Measurements from ENCODE around the gene IGBP1. TPM values are rescaled to one million over a fixed set of nuclear protein-coding genes. Genes with fewer than 3 reads are reported as not detected.

The IGBP1 gene
- total RNA-seq, 3 donors from 2014 or later, result 51.8 to 78.4 (median 69.7) TPM

GRCh38 chrX:70138622-70139021, 5.4 kb downstream of the IGBP1 start:
- no peak for TF ChIP-seq CTCF (IDR thresholded peaks at IDR 0.05)
- intact Hi-C loops (cut with DNase I, micrococcal nuclease), result no loop called here
- ATAC-seq (no peak), DNase-seq (no peak)
- Histone ChIP-seq H3K4me3 (no peak overlapping the region), H3K4me1 (ENCODE audit: low read depth) (peaks cover 5% of the 10 kb centered on the region), H3K36me3 (ENCODE audit: low read depth) (no peaks in the 10 kb centered on the region), H3K9me3 (no peaks in the 10 kb centered on the region)

GRCh38 chrX:70139736-70140135, 6.5 kb downstream of the IGBP1 start:
- Histone ChIP-seq H3K9me3 (no peaks in the 10 kb centered on the region), H3K4me3 (no peak overlapping the region), H3K36me3 (ENCODE audit: low read depth) (no peaks in the 10 kb centered on the region), H3K4me1 (ENCODE audit: low read depth) (peaks cover 2% of the 10 kb centered on the region)
- intact Hi-C loops (cut with DNase I, micrococcal nuclease), result no loop called here
- DNase-seq, result no peak
- TF ChIP-seq CTCF (IDR thresholded peaks at IDR 0.05), result no peak
- no peak for ATAC-seq

DNA sequence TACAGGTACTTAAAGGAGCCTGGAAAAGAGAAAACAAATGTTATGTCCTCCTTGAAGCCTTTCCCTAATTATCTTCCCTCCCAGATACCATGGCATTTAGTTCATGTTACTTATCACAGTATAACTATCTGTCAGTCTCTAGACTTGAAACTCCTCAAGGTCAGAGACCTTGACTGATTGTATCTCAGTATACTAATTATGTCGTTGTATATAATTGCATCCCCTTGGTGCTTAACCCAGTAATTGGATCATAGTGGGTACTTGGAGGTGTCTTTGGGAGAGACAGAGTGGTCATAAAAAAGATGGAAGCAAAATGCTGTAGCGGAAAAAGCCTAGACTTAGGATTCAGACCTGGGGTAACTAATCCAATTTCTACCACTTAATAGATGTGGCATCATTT, 8.1 kb downstream of the IGBP1 start:
- ATAC-seq (no peak), DNase-seq (no peak)

DNA sequence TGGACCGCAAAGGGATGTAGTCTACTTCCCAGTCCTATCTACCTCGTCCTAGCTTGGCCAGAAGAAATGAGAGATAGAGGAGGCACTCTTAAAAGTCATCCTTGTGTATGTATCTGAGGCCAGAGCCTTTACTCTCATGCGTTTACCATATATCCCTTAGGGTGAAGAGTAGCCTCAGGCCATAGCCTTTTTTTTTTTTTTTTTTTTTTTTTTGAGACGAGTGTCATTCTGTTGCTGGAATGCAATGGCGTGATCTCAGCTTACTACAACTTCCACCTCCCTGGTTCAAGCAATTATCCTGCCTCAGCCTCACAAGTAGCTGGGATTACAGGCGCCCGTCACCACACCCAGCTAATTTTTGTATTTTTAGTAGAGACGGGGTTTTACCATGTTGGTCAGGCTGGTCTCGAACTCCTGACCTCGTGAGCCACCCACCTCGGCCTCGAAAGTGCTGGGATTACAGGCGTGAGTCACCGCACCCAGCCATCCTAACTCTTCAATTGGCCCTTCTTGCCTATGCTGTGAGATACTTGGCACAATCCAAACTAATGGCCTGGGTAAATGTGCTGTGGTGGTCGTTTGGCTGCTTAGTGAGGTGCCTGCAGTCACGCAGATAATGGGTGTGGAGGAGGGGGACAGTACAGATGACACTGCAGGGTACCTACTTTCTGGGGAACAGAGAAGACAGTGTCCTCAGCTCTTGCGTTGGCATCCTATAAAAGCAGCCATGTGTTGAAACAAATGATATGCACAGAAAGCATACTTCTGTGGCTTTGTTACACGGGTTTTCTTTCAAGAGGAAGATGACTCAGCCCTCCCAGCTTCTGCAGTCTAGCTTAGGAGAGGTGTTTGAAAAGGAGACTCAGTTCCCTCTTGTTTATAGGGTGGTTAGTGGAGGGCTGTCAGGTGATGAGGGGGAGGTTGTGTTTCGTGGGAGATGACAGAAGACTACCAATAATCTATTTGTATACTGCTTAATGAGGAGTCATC, 33.6 kb downstream of the IGBP1 start:
- H3K4me3 ChIP-seq, result no peak overlapping the region
- DNase-seq, result no peak

More for the DNA sequence above, 8.1 kb downstream of the IGBP1 start:
- intact Hi-C loops (cut with DNase I, micrococcal nuclease), result no loop called here
- TF ChIP-seq CTCF (IDR thresholded peaks at IDR 0.05), result no peak
- Histone ChIP-seq H3K36me3 (ENCODE audit: low read depth) (no peaks in the 10 kb centered on the region), H3K9me3 (no peaks in the 10 kb centered on the region), H3K4me3 (no peak overlapping the region), H3K4me1 (ENCODE audit: low read depth) (no peaks in the 10 kb centered on the region)

More for the DNA sequence above, 33.6 kb downstream of the IGBP1 start:
- no peak for ATAC-seq
- H3K36me3 ChIP-seq (ENCODE audit: low read depth), result no peaks in the 10 kb centered on the region
- no peaks in the 10 kb centered on the region for H3K9me3 ChIP-seq
- TF ChIP-seq CTCF (IDR thresholded peaks at IDR 0.05), result no peak
- intact Hi-C loops (cut with DNase I, micrococcal nuclease), result no loop called here
- no peaks in the 10 kb centered on the region for H3K4me1 ChIP-seq (ENCODE audit: low read depth)
